HepG2 (cell line): ENCODE data around the gene ATPAF1. TPM values are rescaled to one million over a fixed set of nuclear protein-coding genes. Genes with fewer than 3 reads are reported as not detected.

Experiments
- ATAC-seq: fragments of 200-7000 bp; cut with Tn5 transposase; 3 replicates; pipeline ENCODE4 v1.9.1; 2020; ENCODE audit warnings: mild to moderate bottlenecking, moderate library complexity
- BruUV-seq: library from RNA; stranded (reverse); fragments of 400-500 nt; replicated peaks from 2 replicates; lab custom pipeline; 2021; lab: Mats Ljungman, UMichigan
- CTCF ChIA-PET: fragments of 300-600 bp; formaldehyde crosslinking; extraction: SDS; loops from one replicate; lab custom pipeline; 2021; ENCODE audit warnings: low total read pairs, inconsistent platforms, low intra/inter-chr PET ratio; lab: Yijun Ruan, JAX
- POLR2A ChIA-PET: fragments of 350-600 bp; sonication (Branson Sonifier 250); formaldehyde crosslinking; loops from one replicate; lab custom pipeline; 2020; ENCODE audit warnings: antibody characterized with exemption, inconsistent platforms; lab: Yijun Ruan, JAX
- DNase-seq: peaks from one replicate; pipeline ENCODE4 v3.0.0-alpha.2; 2015; ENCODE audit warnings: low spot score
- FAIRE-seq: peaks from 3 replicates; lab custom pipeline; 2011; peaks lifted over from hg19 to GRCh38; lab: Jason Lieb, UNC
- H2AFZ ChIP-seq: one replicate; pipeline ENCODE4 v1.6.1; 2011; ENCODE audit warnings: low read length, inconsistent platforms
- H3K27ac ChIP-seq: fragments of 300-600 bp; 3 replicates; pipeline ENCODE4 v1.8.0; 2011; ENCODE audit warnings: mixed run types, mild to moderate bottlenecking, mixed read lengths, low read length, inconsistent platforms; ENCODE audit not compliant: insufficient read depth; ENCODE audit errors: extremely low read length
- H3K27me3 ChIP-seq, 2 experiments: fragments of 200-600 bp in 1 of 2; 2 replicates in 1 of 2; 3 replicates in 1 of 2; pipeline versions ENCODE4 v1.6.0 to v1.8.0; 2011; ENCODE audit warnings: low read length in 2 of 2, mild to moderate bottlenecking in 2 of 2, moderate library complexity in 2 of 2, inconsistent platforms in 1 of 2; ENCODE audit not compliant: insufficient read depth in 2 of 2, control insufficient read depth in 1 of 2
- H3K36me3 ChIP-seq, 2 experiments: fragments of 200-600 bp in 1 of 2; replicated peaks in 1 of 2; 2 replicates in 1 of 2; 3 replicates in 1 of 2; pipeline versions ENCODE4 v1.5.1 to v1.8.0; 2011; ENCODE audit warnings: low read length in 2 of 2, inconsistent platforms in 1 of 2; ENCODE audit not compliant: insufficient read depth in 2 of 2, control insufficient read depth in 1 of 2
- H3K4me1 ChIP-seq: 2 replicates; pipeline ENCODE4 v1.5.1; 2012; ENCODE audit warnings: low read length, inconsistent platforms; ENCODE audit not compliant: insufficient read depth
- H3K4me2 ChIP-seq: 2 replicates; pipeline ENCODE4 v1.6.0; 2011; ENCODE audit warnings: low read depth, low read length, inconsistent platforms
- H3K4me3 ChIP-seq, 3 experiments: fragments of 200-600 bp in 1 of 3; sonication (generic), shearing (Covaris generic) in 1 of 3; replicated peaks in 1 of 3; 2 replicates each; pipeline ENCODE4 v1.5.1; 2011 to 2016; ENCODE audit warnings: low read length in 3 of 3, inconsistent platforms in 2 of 3, low read depth in 2 of 3, mild to moderate bottlenecking in 2 of 3, control low read depth in 1 of 3, mixed read lengths in 1 of 3; ENCODE audit not compliant: insufficient read depth in 1 of 3
- H3K79me2 ChIP-seq: one replicate; pipeline ENCODE4 v1.6.1; 2011; ENCODE audit warnings: low read length, inconsistent platforms; ENCODE audit not compliant: insufficient read depth
- H3K9ac ChIP-seq: 2 replicates; pipeline ENCODE4 v1.6.0; 2011; ENCODE audit warnings: mild to moderate bottlenecking, low read depth, low read length, inconsistent platforms; ENCODE audit not compliant: insufficient read depth
- H3K9me3 ChIP-seq: 2 replicates; pipeline ENCODE4 v1.5.1; 2012; ENCODE audit warnings: mild to moderate bottlenecking, low read length
- H4K20me1 ChIP-seq: 2 replicates; pipeline ENCODE4 v1.6.0; 2011; ENCODE audit warnings: inconsistent platforms, mild to moderate bottlenecking, low read length, moderate library complexity; ENCODE audit not compliant: insufficient read depth
- ESRRA ChIP-seq: sonication (generic); formaldehyde crosslinking; IDR thresholded peaks from 2 replicates; pipeline ENCODE4 v1.5.1; 2020; ENCODE audit warnings: mild to moderate bottlenecking, low read depth, missing genetic modification reagents
- GATAD1 ChIP-seq: IDR thresholded peaks from 2 replicates; pipeline ENCODE4 v1.6.1; 2016; ENCODE audit warnings: missing genetic modification reagents, missing compliant biosample characterization
- PAX8 ChIP-seq: sonication (generic); formaldehyde crosslinking; IDR thresholded peaks from 2 replicates; pipeline ENCODE4 v1.8.0; 2022; ENCODE audit warnings: mild to moderate bottlenecking, missing genetic modification reagents, borderline replicate concordance
- SNAPC2 ChIP-seq: sonication (generic); formaldehyde crosslinking; IDR thresholded peaks from 2 replicates; pipeline ENCODE4 v1.8.1; 2022; ENCODE audit warnings: mild to moderate bottlenecking, missing genetic modification reagents
- SNAPC4 ChIP-seq: sonication (generic); formaldehyde crosslinking; IDR thresholded peaks from 2 replicates; pipeline ENCODE4 v1.4.0; 2020; ENCODE audit warnings: mild to moderate bottlenecking, missing genetic modification reagents
- SPEN ChIP-seq: sonication (generic); formaldehyde crosslinking; IDR thresholded peaks from 2 replicates; pipeline ENCODE4 v1.5.1; 2020; ENCODE audit warnings: low read depth, mild to moderate bottlenecking, missing genetic modification reagents
- TAF1 ChIP-seq: sonication (generic); formaldehyde crosslinking; IDR thresholded peaks from 2 replicates; pipeline ENCODE4 v1.4.0; 2020; ENCODE audit warnings: missing genetic modification reagents
- THAP8 ChIP-seq: sonication (generic); formaldehyde crosslinking; IDR thresholded peaks from 2 replicates; pipeline ENCODE4 v1.5.1; 2020; ENCODE audit warnings: missing genetic modification reagents, mild to moderate bottlenecking, borderline replicate concordance
- ZNF17 ChIP-seq: sonication (generic); formaldehyde crosslinking; IDR thresholded peaks from 2 replicates; pipeline ENCODE4 v1.5.0; 2020; ENCODE audit warnings: mild to moderate bottlenecking, missing genetic modification reagents
- ZNF276 ChIP-seq: sonication (generic); formaldehyde crosslinking; IDR thresholded peaks from 2 replicates; pipeline ENCODE4 v1.4.0; 2020; ENCODE audit warnings: mild to moderate bottlenecking, low read depth, missing genetic modification reagents
- ZNF296 ChIP-seq: sonication (generic); formaldehyde crosslinking; conservative IDR thresholded peaks from 2 replicates; pipeline ENCODE4 v1.5.0; 2020; ENCODE audit warnings: mild to moderate bottlenecking, missing genetic modification reagents
- ZNF331 ChIP-seq: sonication (generic); formaldehyde crosslinking; IDR thresholded peaks from 2 replicates; pipeline ENCODE4 v1.4.0; 2020; ENCODE audit warnings: missing genetic modification reagents
- ZNF44 ChIP-seq: sonication (generic); formaldehyde crosslinking; IDR thresholded peaks from 2 replicates; pipeline ENCODE4 v1.5.1; 2020; ENCODE audit warnings: mild to moderate bottlenecking, missing genetic modification reagents
- ZNF773 ChIP-seq: sonication (generic); formaldehyde crosslinking; IDR thresholded peaks from 2 replicates; pipeline ENCODE4 v1.4.0; 2020; ENCODE audit warnings: missing genetic modification reagents, borderline replicate concordance
- ZNF776 ChIP-seq: sonication (generic); formaldehyde crosslinking; IDR thresholded peaks from 2 replicates; pipeline ENCODE4 v1.4.0; 2020; ENCODE audit warnings: mild to moderate bottlenecking, missing genetic modification reagents
- WGBS: methylation state at CpG from one replicate; pipeline ENCODE4 v1.1.6; 2017; ENCODE audit warnings: low lambda C conversion rate; 5-methylcytosine and 5-hydroxymethylcytosine counted together
- in situ Hi-C: cut with HindIII; loops from 2 replicates; pipeline ENCODE4 v1.10.0; 2017; ENCODE audit warnings: low pct_unique_long_range_greater_than_20kb; ENCODE audit not compliant: extremely low pct_ligation_motif_present
- intact Hi-C: fragments of 100-400 bp; cut with micrococcal nuclease; formaldehyde crosslinking; loops from one replicate; pipeline ENCODE4 v1.10.0; 2022; ENCODE audit not compliant: unreplicated experiment
- polyA plus RNA-seq, 8 experiments: library from polyadenylated mRNA; depleted of rRNA in 3 of 8; stranded (reverse) in 7 of 8; unstranded in 1 of 8; fragments of >200 nt; fragmentation: Illumina TruSeq in 4 of 8; extraction: Trizol in 4 of 8; gene quantifications; 2 replicates each; pipeline versions ENCODE4 v1.2.1 to v1.2.3, GENCODE V29; 2011 to 2016; ENCODE audit warnings: low read depth in 4 of 8, missing spikeins in 1 of 8, mixed read lengths in 1 of 8; ENCODE audit not compliant: insufficient read depth in 1 of 8
- total RNA-seq, 5 experiments: library from RNA; depleted of rRNA; stranded (reverse); fragments of >200 nt; fragmentation: Illumina TruSeq; extraction: Trizol; gene quantifications; 2 replicates each; pipeline ENCODE4 v1.2.3, GENCODE V29; 2016; ENCODE audit warnings: low read depth in 1 of 5

ATPAF1 gene
- total and polyA plus RNA-seq, 2 of the 13 experiments (the other 11 are each of a cell fraction or from before 2014, with no cell fraction given) = 66.6 to 76.7 TPM

- POLR2A ChIA-PET = interaction anchor here (1.1 kb wide), 1 partner anchor 9 kb away, joined by 6 read pairs; the partner anchor contains the start of gene MOB3C
- ATAC-seq (no peak), FAIRE-seq (no peak), DNase-seq (no peak)
- Histone ChIP-seq H3K9ac (no peak overlapping the region), H3K36me3 (peaks cover 0 to 4% of the 10 kb centered on the region in 2 experiments; a peak in 1 of 5 replicates), H3K4me1 (peaks cover 23% of the 10 kb centered on the region), H4K20me1 (no peaks in the 10 kb centered on the region), H3K79me2 (peaks cover 7% of the 10 kb centered on the region), H3K27ac (no peak overlapping the region), H2AFZ (no peak overlapping the region), H3K4me2 (no peak overlapping the region), H3K27me3 (no peaks in the 10 kb centered on the region), H3K9me3 (no peaks in the 10 kb centered on the region), H3K4me3 (no peak overlapping the region)
- CTCF ChIA-PET = no interaction called here
- BruUV-seq = no TSS peak
- TF ChIP-seq ZNF44 (CRISPR knock-in tag) (no peak), ESRRA (no peak), ZNF773 (CRISPR knock-in tag) (no peak), ZNF296 (CRISPR knock-in tag) (no peak), SNAPC4 (CRISPR knock-in tag) (no peak), SNAPC2 (CRISPR knock-in tag) (no peak), ZNF17 (CRISPR knock-in tag) (no peak), ZNF276 (CRISPR knock-in tag) (no peak), SPEN (CRISPR knock-in tag) (no peak), THAP8 (no peak), ZNF776 (CRISPR knock-in tag) (no peak), GATAD1 (no peak), TAF1 (CRISPR knock-in tag) (no peak), ZNF331 (CRISPR knock-in tag) (no peak), PAX8 (CRISPR knock-in tag) (no peak)
- WGBS = 94% methylated on average over 7 of the region's 7 CpGs
- intact Hi-C loops (no loop called here), in situ Hi-C loops (no loop called here)
Measured at GRCh38 chr1:46607345-46608130, 60.6 kb downstream of the ATPAF1 start.
